IMR-90 (cell line): ENCODE results near the gene ISCU. TPM values are rescaled to one million over a fixed set of nuclear protein-coding genes. Genes with fewer than 3 reads are reported as not detected.

Experiments used
- ATAC-seq: fragments of 200-7000 bp; cut with Tn5 transposase; 2 replicates; pipeline ENCODE4 v1.9.1; 2020; ENCODE audit warnings: low read depth, mild to moderate bottlenecking, moderate library complexity
- BruUV-seq: library from RNA; stranded (reverse); fragments of 400-500 nt; replicated peaks from 2 replicates; lab custom pipeline; 2021; lab: Mats Ljungman, UMichigan
- CTCF ChIA-PET: fragments of 300-600 bp; formaldehyde crosslinking; extraction: SDS; loops from one replicate; lab custom pipeline; 2021; ENCODE audit warnings: antibody characterized with exemption; lab: Yijun Ruan, JAX
- POLR2A ChIA-PET: fragments of 300-600 bp; sonication (Branson Sonifier 250); formaldehyde crosslinking; loops from one replicate; lab custom pipeline; 2022; ENCODE audit warnings: antibody characterized with exemption; ENCODE audit not compliant: unreplicated experiment; lab: Charles Lee
- DNase-seq: peaks from one replicate; pipeline ENCODE4 v3.0.0; 2013
- H2AFZ ChIP-seq: replicated peaks from 2 replicates; pipeline ENCODE3; 2013; ENCODE audit warnings: low read length, mild to moderate bottlenecking; ENCODE audit not compliant: poor library complexity
- H2AK5ac ChIP-seq: 2 replicates; pipeline ENCODE4 v1.6.1; 2013; ENCODE audit warnings: low read depth, low read length, inconsistent platforms
- H2AK9ac ChIP-seq: replicated peaks from 2 replicates; pipeline ENCODE3; 2013; ENCODE audit warnings: mild to moderate bottlenecking, low read depth, low read length, moderate library complexity; ENCODE audit not compliant: poor library complexity
- H2BK120ac ChIP-seq: 2 replicates; pipeline ENCODE4 v1.6.1; 2013; ENCODE audit warnings: low read depth, low read length, inconsistent platforms
- H2BK15ac ChIP-seq: 3 replicates; pipeline ENCODE4 v1.6.1; 2013; ENCODE audit warnings: low read depth, low read length, inconsistent platforms
- H2BK20ac ChIP-seq: 2 replicates; pipeline ENCODE4 v1.6.1; 2013; ENCODE audit warnings: low read depth, mild to moderate bottlenecking, inconsistent platforms, low read length, moderate library complexity
- H2BK5ac ChIP-seq: 2 replicates; pipeline ENCODE4 v1.6.1; 2013; ENCODE audit warnings: mild to moderate bottlenecking, low read depth, low read length, inconsistent platforms; ENCODE audit not compliant: poor library complexity, severe bottlenecking
- H3K14ac ChIP-seq: replicated peaks from 2 replicates; pipeline ENCODE4 v1.6.1; 2013; ENCODE audit warnings: low read depth, low read length, inconsistent platforms
- H3K18ac ChIP-seq: 2 replicates; pipeline ENCODE4 v1.6.1; 2013; ENCODE audit warnings: low read depth, low read length, control low read depth
- H3K23ac ChIP-seq: 2 replicates; pipeline ENCODE4 v1.6.1; 2013; ENCODE audit warnings: low read depth, low read length, inconsistent platforms
- H3K27ac ChIP-seq: 2 replicates; pipeline ENCODE4 v1.5.1; 2013; ENCODE audit warnings: mild to moderate bottlenecking, control low read depth, low read length; ENCODE audit not compliant: insufficient read depth
- H3K27me3 ChIP-seq: 2 replicates; pipeline ENCODE4 v1.6.1; 2013; ENCODE audit warnings: low read length; ENCODE audit not compliant: control insufficient read depth, insufficient read depth
- H3K36me3 ChIP-seq: 2 replicates; pipeline ENCODE4 v1.6.1; 2013; ENCODE audit warnings: low read length, mixed read lengths; ENCODE audit not compliant: control insufficient read depth, insufficient read depth
- H3K4ac ChIP-seq: 2 replicates; pipeline ENCODE4 v1.6.1; 2013; ENCODE audit warnings: low read depth, low read length, inconsistent platforms
- H3K4me1 ChIP-seq: 2 replicates; pipeline ENCODE4 v1.6.1; 2013; ENCODE audit warnings: low read length, mixed read lengths; ENCODE audit not compliant: control insufficient read depth, insufficient read depth
- H3K4me2 ChIP-seq: 2 replicates; pipeline ENCODE4 v1.6.1; 2013; ENCODE audit warnings: low read depth, mild to moderate bottlenecking, control low read depth, low read length, moderate library complexity
- H3K4me3 ChIP-seq: 2 replicates; pipeline ENCODE4 v1.5.1; 2013; ENCODE audit warnings: low read depth, mild to moderate bottlenecking, control low read depth, low read length, moderate library complexity; ENCODE audit not compliant: insufficient read depth
- H3K56ac ChIP-seq: 2 replicates; pipeline ENCODE4 v1.6.1; 2013; ENCODE audit warnings: low read length, inconsistent platforms; ENCODE audit not compliant: insufficient read depth; ENCODE audit errors: extremely low read depth
- H3K79me1 ChIP-seq, 2 experiments: 2 replicates each; pipeline ENCODE4 v1.6.1; 2013; ENCODE audit warnings: low read length in 2 of 2, inconsistent platforms in 1 of 2, low read depth in 1 of 2
- H3K9ac ChIP-seq: 2 replicates; pipeline ENCODE4 v1.6.1; 2013; ENCODE audit warnings: low read depth, low read length, control low read depth
- H3K9me1 ChIP-seq: 2 replicates; pipeline ENCODE4 v1.6.1; 2013; ENCODE audit warnings: low read length, inconsistent platforms; ENCODE audit not compliant: insufficient read depth
- H3K9me3 ChIP-seq: 2 replicates; pipeline ENCODE4 v1.6.1; 2013; ENCODE audit warnings: low read length; ENCODE audit not compliant: control insufficient read depth, insufficient read depth
- H4K20me1 ChIP-seq: 2 replicates; pipeline ENCODE4 v1.6.1; 2013; ENCODE audit warnings: low read length, inconsistent platforms; ENCODE audit not compliant: insufficient read depth
- H4K5ac ChIP-seq: 2 replicates; pipeline ENCODE4 v1.6.1; 2013; ENCODE audit warnings: mild to moderate bottlenecking, low read depth, low read length, control low read depth
- H4K8ac ChIP-seq, 2 experiments: 2 replicates each; pipeline ENCODE4 v1.6.1; 2013; ENCODE audit warnings: low read depth in 2 of 2, low read length in 2 of 2, control low read depth in 1 of 2, inconsistent platforms in 1 of 2
- H4K91ac ChIP-seq: 2 replicates; pipeline ENCODE4 v1.6.1; 2013; ENCODE audit warnings: low read depth, low read length, inconsistent platforms; ENCODE audit not compliant: insufficient read depth
- BHLHE40 ChIP-seq: fragments of 150-350 bp; IDR thresholded peaks from 2 replicates; pipeline ENCODE4 v1.6.1; 2016; ENCODE audit warnings: mild to moderate bottlenecking, low read depth, low read length
- CEBPB ChIP-seq: IDR thresholded peaks from 2 replicates; pipeline ENCODE4 v1.6.1; 2012; ENCODE audit warnings: low read depth, low read length, improper control_type of control experiment
- CHD1 ChIP-seq: IDR thresholded peaks from 2 replicates; pipeline ENCODE4 v1.6.1; 2012; ENCODE audit warnings: low read depth, low read length, improper control_type of control experiment
- CTCF ChIP-seq: conservative IDR thresholded peaks from 2 replicates; pipeline ENCODE4 v1.5.1; 2012; ENCODE audit warnings: mild to moderate bottlenecking, low read depth, low read length, improper control_type of control experiment
- MAFK ChIP-seq: IDR thresholded peaks from 2 replicates; pipeline ENCODE4 v1.6.1; 2012; ENCODE audit warnings: low read depth, low read length, improper control_type of control experiment
- MAZ ChIP-seq: IDR thresholded peaks from 2 replicates; pipeline ENCODE4 v1.6.1; 2012; ENCODE audit warnings: low read depth, mild to moderate bottlenecking, low read length, improper control_type of control experiment, moderate library complexity, borderline replicate concordance
- MXI1 ChIP-seq: IDR thresholded peaks from 2 replicates; pipeline ENCODE4 v1.6.1; 2012; ENCODE audit warnings: low read depth, mild to moderate bottlenecking, low read length, moderate library complexity, borderline replicate concordance
- NFE2L2 ChIP-seq: fragments of 150-350 bp; IDR thresholded peaks from 2 replicates; pipeline ENCODE4 v1.6.1; 2016; ENCODE audit warnings: low read depth, mild to moderate bottlenecking, low read length
- POLR2A ChIP-seq: IDR thresholded peaks from 2 replicates; pipeline ENCODE4 v1.6.1; 2012; ENCODE audit warnings: mild to moderate bottlenecking, low read depth, low read length
- RAD21 ChIP-seq: IDR thresholded peaks from 2 replicates; pipeline ENCODE4 v1.6.1; 2012; ENCODE audit warnings: low read length, improper control_type of control experiment
- RCOR1 ChIP-seq: IDR thresholded peaks from 2 replicates; pipeline ENCODE4 v1.6.1; 2012; ENCODE audit warnings: mild to moderate bottlenecking, low read length, improper control_type of control experiment; ENCODE audit not compliant: insufficient replicate concordance
- RFX5 ChIP-seq: IDR thresholded peaks from 2 replicates; pipeline ENCODE4 v1.8.0; 2012; ENCODE audit warnings: low read depth, mild to moderate bottlenecking, low read length, moderate library complexity
- USF2 ChIP-seq: fragments of 150-350 bp; IDR thresholded peaks from 2 replicates; pipeline ENCODE4 v1.6.1; 2017; ENCODE audit warnings: mild to moderate bottlenecking, antibody characterized with exemption, low read length, low read depth
- WGBS, 2 experiments: methylation state at CpG; one replicate each; pipeline versions ENCODE4 v1.1.5 to v1.1.7; 2013; ENCODE audit warnings: missing lambda C conversion rate in 2 of 2; ENCODE audit not compliant: insufficient read length in 1 of 2; ENCODE audit errors: extremely low coverage in 2 of 2; 5-methylcytosine and 5-hydroxymethylcytosine counted together
- dilution Hi-C: fragments of 300-500 bp; cut with HindIII; formaldehyde crosslinking; loops from one replicate; pipeline ENCODE4 v1.14.3; 2018; ENCODE audit warnings: low sequenced_read_pairs; ENCODE audit not compliant: unreplicated experiment
- in situ Hi-C: fragments of 300-500 bp; cut with MboI; formaldehyde crosslinking; loops from 3 replicates; pipeline ENCODE4 v1.14.3; 2019; ENCODE audit warnings: low sequenced_read_pairs, inconsistent platforms, mixed read lengths
- intact Hi-C: fragments of 100-400 bp; cut with micrococcal nuclease; formaldehyde crosslinking; loops from 2 replicates; pipeline ENCODE4 v1.10.0; 2022
- polyA plus RNA-seq, 3 experiments: library from polyadenylated mRNA; depleted of rRNA; stranded (reverse); fragments of >200 nt; gene quantifications; 2 replicates each; pipeline ENCODE4 v1.2.3, GENCODE V29; 2012; ENCODE audit warnings: low replicate concordance in 1 of 3
- total RNA-seq: library from RNA; depleted of rRNA; stranded (reverse); fragments of >200 nt; gene quantifications from 2 replicates; pipeline ENCODE4 v1.2.3, GENCODE V29; 2012
- TF ChIP-seq, protein P1 (sequence below): fragments of 150-350 bp; IDR thresholded peaks from 2 replicates; pipeline ENCODE4 v1.6.1; 2016; ENCODE audit warnings: low read depth, mild to moderate bottlenecking, low read length, moderate library complexity, borderline replicate concordance

ISCU gene
- total and polyA plus RNA-seq, 2 of the 4 experiments (the other 2 are of a cell fraction) = 52.7 to 87.2 TPM

GRCh38 chr12:108589028-108589839 lies 26.8 kb downstream of the ISCU start:
- dilution Hi-C loops = no loop called here
- DNase-seq (no peak), ATAC-seq (peak; percentile 60; the same call in 1 of the 2 replicates)
- Histone ChIP-seq H4K20me1 (no peaks in the 10 kb centered on the region), H3K14ac (no peak overlapping the region), H3K4me3 (no peak overlapping the region), H4K5ac (no peak overlapping the region), H3K4me1 (peaks cover 8% of the 10 kb centered on the region; the same call in 1 of the 2 replicates), H3K9me1 (no peaks in the 10 kb centered on the region), H2AK5ac (peak overlapping the region; percentile 25; the same call in 1 of the 2 replicates), H2AK9ac (peak overlapping the region; percentile 23), H2BK20ac (no peak overlapping the region), H2BK15ac (no peak overlapping the region), H4K91ac (no peak overlapping the region), H3K56ac (no peak overlapping the region), H3K27ac (no peak overlapping the region), H3K23ac (no peak overlapping the region), H3K18ac (no peak overlapping the region; the same call in 1 of the 2 replicates), H4K8ac (no peak overlapping the region), H2AFZ (peak overlapping the region; percentile 74), H2BK5ac (no peak overlapping the region), H3K4me2 (peak overlapping the region; percentile 14; the same call in 1 of the 2 replicates), H2BK120ac (no peak overlapping the region), H3K9ac (no peak overlapping the region), H3K27me3 (peaks cover 7% of the 10 kb centered on the region), H3K36me3 (peaks cover 2% of the 10 kb centered on the region; the same call in 1 of the 2 replicates), H3K9me3 (no peaks in the 10 kb centered on the region), H3K4ac (no peak overlapping the region), H3K79me1 (no peaks in the 10 kb centered on the region)
- in situ Hi-C loops = no loop called here
- no TSS peak for BruUV-seq
- ChIA-PET POLR2A (interaction anchor here (0.7 kb wide), 1 partner anchor 216 kb away, joined by 4 read pairs; no protein-coding TSS in a partner anchor), CTCF (no interaction called here)
- intact Hi-C loops = no loop called here
- WGBS, 2 experiments = 37% methylated on average over 5 of the region's 15 CpGs; no CpG with 5 or more reads in 1 of the 2 experiments
- TF ChIP-seq NFE2L2 (no peak), MXI1 (no peak), RCOR1 (no peak), USF2 (no peak), CTCF (no peak), MAFK (no peak), BHLHE40 (no peak), RFX5 (no peak), CHD1 (no peak), POLR2A (no peak), RAD21 (no peak), MAZ (no peak), CEBPB (no peak)
- TF ChIP-seq, protein P1, sequence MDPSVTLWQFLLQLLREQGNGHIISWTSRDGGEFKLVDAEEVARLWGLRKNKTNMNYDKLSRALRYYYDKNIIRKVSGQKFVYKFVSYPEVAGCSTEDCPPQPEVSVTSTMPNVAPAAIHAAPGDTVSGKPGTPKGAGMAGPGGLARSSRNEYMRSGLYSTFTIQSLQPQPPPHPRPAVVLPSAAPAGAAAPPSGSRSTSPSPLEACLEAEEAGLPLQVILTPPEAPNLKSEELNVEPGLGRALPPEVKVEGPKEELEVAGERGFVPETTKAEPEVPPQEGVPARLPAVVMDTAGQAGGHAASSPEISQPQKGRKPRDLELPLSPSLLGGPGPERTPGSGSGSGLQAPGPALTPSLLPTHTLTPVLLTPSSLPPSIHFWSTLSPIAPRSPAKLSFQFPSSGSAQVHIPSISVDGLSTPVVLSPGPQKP = no peak
